ENCODE data around the gene PPP1R15A.
"Not testable (repeated sequence)": the region's sequence is repeated elsewhere in the genome, so short reads cannot be mapped to it uniquely, and the experiment has no call there.

PPP1R15A gene

GRCh38 chr19:48915757-48916156 is 43.5 kb downstream of the PPP1R15A start:
- no peak for DNase-seq

- no peak for DNase-seq
Measured at GRCh38 chr19:48918071-48918470, 45.9 kb downstream of the PPP1R15A start.

- DNase-seq = no peak
Measured at GRCh38 chr19:48918801-48919247, 46.6 kb downstream of the PPP1R15A start.

DNA sequence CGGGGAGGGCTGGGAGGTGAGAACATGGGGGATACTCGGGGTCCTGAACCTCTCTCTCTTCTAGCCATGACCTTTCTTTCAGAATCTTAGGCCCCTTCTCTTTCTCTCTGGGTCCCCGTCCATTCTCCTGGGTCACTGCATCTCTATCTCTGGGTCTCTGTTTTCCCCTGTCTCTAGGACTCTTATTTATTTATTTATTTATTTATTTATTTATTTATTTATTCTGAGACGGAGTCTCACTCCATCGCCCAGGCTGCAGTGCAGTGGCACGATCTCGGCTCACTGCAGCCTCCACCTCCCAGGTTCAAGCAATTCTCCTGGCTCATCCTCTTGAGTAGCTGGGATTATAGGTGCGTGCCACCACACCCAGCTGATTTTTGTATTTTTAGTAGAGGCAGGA is 47.0 kb downstream of the PPP1R15A start:
- not testable (repeated sequence) for DNase-seq

DNA sequence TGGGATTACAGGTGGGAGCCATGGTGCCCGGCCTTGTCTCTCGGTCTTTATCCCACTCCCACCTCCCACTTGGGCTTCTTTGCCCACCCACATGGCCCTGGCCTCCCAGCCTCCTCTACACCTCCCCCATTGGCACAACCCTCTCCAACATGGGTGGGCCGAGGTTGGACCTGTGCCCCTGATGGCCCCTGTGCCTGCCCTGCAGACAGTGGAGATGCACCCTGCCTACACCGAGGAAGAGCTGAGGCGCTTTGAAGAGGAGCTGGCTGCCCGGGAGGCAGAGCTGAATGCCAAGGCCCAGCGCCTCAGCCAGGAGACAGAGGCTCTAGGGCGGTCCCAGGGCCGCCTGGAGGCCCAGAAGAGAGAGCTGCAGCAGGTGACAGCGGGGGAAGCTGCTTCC is 48.7 kb downstream of the PPP1R15A start:
- no peak for DNase-seq

DNA sequence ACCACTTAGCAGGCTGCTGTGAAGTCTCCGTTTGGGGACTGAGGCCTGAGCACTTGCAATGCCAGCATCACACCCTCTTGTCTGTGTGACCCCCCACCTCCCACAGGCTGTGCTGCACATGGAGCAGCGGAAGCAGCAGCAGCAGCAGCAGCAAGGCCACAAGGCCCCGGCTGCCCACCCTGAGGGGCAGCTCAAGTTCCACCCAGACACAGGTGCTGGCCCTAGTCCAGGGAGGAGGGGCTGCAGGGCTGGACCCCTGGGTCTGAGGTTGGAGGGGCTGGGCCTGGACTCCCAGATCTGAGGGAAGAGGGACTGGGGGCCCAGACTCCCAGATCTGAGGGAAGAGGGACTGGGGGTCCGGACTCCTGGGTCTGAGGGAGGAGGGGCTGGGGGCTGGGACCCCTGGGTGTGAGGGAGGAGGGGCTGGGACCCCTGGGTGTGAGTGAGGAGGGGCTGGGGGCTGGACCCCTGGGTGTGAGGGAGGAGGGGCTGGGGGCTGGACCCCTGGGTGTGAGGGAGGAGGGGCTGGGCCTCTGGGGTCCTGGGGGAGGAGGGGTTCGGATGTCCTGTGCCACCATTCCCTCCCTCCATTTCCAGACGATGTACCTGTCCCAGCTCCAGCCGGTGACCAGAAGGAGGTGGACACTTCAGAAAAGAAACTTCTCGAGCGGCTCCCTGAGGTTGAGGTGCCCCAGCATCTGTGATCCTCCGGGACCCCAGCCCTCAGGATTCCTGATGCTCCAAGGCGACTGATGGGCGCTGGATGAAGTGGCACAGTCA is 49.7 kb downstream of the PPP1R15A start:
- DNase-seq = no peak

GRCh38 chr19:48922548-48923490 is 50.6 kb downstream of the PPP1R15A start:
- no peak for DNase-seq

- DNase-seq = no peak
Measured at GRCh38 chr19:48925240-48925843, 53.1 kb downstream of the PPP1R15A start.

Measured in T-helper 9 cell (primary cell).